ENCODE results near the gene TLN1.

GRCh38 chr9:35650341-35651158 lies 81.4 kb downstream of the TLN1 start, which contains the start of gene SIT1:
- TF ChIP-seq CTCF (IDR thresholded peaks at IDR 0.05) (no peak), ZFX (IDR thresholded peaks at IDR 0.05; ENCODE audit: borderline replicate concordance) (no peak)

Measured in 22Rv1 (cell line).